Fibroblast of skin of right biceps (primary cell): ENCODE results near the gene PARD3.
A peak's percentile ranks its signal among the peaks of the same experiment; 100 is the strongest.

ENCODE experiments used
- DNase-seq: peaks from one replicate; pipeline ENCODE4 v3.0.0-alpha.2; 2013

Gene PARD3

DNA sequence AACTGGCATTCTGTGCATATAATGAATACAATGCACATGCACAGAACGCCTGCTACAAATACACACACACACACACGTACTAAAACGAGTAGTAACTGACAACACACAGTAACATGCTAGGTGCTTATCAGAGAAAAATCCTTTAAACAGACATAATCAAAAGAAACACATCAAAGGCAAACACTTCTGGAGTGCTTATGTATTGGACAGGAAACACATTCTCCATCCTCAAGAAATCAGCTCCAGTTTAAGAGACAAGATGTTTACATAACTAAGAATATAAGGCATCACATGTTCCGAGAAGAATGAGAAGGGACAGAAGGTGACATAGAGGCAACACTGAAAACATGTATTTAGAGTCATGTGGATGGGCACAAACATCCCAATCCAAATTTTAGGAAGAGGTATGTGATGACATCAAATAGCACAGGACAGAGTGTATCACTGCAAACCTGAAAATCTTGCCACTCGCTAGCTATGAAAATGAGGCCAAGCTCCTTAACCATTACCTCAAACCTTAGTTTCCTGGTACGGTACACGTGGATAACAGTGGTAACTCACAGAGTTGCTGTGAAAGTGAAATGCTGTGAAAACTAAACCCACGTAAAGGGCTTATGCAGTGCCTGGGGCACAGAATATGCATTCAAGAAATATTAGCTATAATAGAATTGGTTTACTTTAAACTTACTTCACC lies 619.6 kb downstream of the PARD3 start:
- DNase-seq = no peak

DNA sequence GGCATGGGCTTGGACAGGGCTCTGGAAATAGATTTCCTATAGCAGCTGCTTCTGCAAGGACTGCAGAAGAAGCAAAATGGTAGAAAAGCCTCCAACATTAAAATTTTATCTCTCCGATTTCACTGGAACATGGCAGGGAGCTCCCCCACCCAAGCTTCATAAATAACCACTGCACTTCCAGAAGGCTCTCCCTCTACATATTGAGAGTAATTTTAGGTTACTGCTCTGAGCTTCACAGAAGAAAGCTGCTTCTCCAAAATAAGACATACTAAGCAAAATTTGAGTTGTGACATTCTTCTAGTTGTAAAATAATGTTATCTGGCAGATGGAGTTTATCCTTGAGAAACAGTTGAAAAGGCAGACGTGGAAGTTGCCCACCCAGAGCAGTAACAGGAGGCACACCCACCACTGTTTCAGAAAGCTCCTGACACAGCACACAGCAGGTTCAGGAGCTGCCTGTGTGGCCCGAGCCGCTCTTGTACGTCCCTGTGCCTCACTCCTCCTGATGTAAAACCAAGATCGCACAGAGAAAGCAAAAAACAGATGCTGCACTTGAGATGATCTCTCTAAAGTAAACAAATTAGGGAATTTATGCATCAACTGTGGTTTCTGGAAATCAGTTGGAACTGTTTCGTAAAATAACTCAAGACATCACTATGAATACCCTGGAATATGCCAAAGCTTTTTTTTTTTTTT lies 621.0 kb downstream of the PARD3 start:
- DNase-seq = peak; percentile 68

- no peak for DNase-seq
Measured at GRCh38 chr10:34192646-34193045, 622.5 kb downstream of the PARD3 start.

- DNase-seq = no peak
Measured at GRCh38 chr10:34191406-34191805, 623.7 kb downstream of the PARD3 start.

- no peak for DNase-seq
Measured at GRCh38 chr10:34190580-34190979, 624.5 kb downstream of the PARD3 start.

GRCh38 chr10:34189830-34190229 lies 625.3 kb downstream of the PARD3 start:
- DNase-seq = no peak

GRCh38 chr10:34188221-34188620 lies 626.9 kb downstream of the PARD3 start:
- no peak for DNase-seq

DNA sequence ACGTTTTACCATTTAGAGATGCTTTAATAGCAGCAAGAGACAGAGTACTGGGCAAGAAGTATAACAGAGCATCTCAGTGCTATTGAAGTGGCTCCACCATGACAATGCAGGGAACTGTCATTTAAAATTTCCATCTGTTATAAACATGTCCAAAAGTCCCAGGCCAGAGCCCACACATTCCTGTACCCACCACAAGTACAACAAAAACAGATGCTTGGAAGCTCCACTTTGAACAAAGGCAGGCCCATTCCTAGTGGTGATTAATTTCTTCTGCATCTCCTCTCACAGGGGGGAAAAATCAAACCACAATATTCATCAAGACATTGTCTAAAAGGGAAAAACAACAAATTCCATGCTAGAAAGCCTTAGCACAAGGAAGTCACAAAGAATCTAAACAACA lies 627.9 kb downstream of the PARD3 start:
- DNase-seq = peak; percentile 89

GRCh38 chr10:34186745-34187144 lies 628.4 kb downstream of the PARD3 start:
- peak; percentile 23 for DNase-seq

GRCh38 chr10:34185998-34186397 lies 629.1 kb downstream of the PARD3 start:
- no peak for DNase-seq

DNA sequence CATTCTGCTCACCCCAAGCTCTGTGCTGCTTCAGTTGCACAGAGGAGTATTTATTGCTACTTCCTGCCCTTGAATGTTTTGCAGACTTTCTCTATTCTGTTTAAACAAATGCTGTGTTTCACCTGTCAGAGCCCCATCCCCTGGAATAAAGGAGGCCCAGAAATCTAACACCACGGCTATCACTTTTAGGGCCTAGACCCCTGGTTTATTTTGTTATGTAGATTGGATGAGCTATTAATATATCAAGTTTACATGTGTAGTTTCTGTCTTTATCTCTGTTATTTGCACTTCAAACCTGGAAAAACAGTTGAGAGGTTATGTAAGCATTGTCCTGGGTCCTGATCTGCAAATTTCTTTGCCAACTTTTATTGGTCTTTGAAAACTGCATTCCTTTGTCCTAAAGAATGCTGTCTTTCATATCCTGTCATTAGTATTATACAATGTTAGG lies 630.1 kb downstream of the PARD3 start:
- no peak for DNase-seq

DNA sequence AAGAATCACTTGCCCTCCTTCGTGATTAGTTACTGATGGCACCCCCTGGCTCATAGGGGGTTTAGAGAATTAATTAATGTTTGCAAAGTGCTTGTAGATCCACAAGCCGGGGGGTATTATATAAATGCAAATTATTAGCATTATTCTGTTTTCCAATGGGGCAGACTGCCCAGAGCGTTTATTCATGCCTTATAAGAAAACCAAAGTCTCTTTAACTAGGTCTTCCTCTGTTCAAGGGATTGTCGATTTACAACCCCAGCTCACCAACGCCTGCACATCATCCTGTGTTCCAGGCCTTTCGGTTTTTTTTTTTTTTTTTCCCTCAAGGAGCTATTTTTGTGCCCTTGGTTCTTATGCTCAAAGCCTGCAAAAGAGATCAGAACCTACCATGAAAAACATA lies 630.7 kb downstream of the PARD3 start:
- no peak for DNase-seq

DNA sequence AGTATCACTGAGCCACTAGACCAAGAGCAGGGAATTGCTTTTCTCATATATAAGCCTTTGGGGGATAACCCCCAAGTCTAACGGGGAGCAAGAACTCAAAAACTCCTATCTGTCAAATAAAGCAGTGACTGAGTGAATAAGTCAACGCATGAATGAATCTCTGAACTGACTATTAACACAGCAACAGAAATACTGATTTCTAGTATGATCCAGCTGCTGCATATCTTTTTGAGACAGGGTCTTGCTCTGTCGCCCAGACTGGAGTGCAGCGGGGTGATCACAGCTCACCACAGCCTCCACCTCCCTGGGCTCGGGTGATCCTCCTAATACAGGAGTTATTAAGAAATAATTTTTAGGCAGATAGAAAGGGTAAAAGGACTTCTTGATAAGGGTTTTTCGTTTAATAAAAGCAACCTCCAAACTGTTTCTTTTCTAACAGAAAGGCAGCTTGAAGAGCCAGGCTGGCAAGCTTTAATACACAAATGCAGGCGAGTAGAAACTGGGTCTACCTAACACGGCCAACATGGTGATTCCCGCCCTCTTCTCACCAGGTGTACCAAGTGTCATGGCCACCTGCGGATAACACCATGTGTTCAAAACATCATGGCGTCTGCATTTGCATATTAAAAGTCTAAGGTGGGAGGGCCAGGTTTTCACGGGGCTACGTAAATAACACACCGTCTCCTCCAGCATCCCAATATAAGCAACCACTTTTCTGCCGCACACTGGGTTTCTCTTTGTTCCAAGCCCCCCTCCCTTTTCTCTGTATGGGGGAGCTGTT lies 631.9 kb downstream of the PARD3 start:
- DNase-seq = no peak

GRCh38 chr10:34181553-34182300 lies 633.4 kb downstream of the PARD3 start:
- DNase-seq = peak; percentile 65

DNA sequence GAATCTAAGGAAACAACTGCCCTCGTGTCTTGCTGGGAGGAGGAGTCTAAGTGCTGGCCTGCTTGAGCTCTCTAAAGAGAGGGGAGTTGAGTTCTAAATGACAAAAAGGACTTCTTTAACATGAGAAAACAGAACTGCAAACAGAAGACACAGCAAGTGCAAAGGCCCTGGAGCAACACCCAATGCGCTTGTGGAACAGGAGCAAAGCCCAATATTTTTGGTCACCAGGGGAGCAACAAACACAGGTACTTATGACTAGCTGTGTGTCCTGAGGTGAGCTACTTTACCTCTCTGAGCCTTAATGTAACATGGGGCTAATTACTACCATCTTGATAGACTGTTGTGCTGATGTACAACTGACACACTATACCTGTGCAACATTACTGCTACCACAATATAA lies 634.3 kb downstream of the PARD3 start:
- DNase-seq = no peak

- no peak for DNase-seq
Measured at GRCh38 chr10:34179280-34179679, 635.8 kb downstream of the PARD3 start.

GRCh38 chr10:34178756-34179155 lies 636.3 kb downstream of the PARD3 start:
- peak; percentile 58 for DNase-seq

GRCh38 chr10:34178196-34178595 lies 636.9 kb downstream of the PARD3 start:
- DNase-seq = no peak

- DNase-seq = no peak
Measured at GRCh38 chr10:34177445-34177844, 637.7 kb downstream of the PARD3 start.

- no peak for DNase-seq
Measured at GRCh38 chr10:34176351-34176750, 638.7 kb downstream of the PARD3 start.

GRCh38 chr10:34175121-34175520 lies 640.0 kb downstream of the PARD3 start:
- DNase-seq = no peak

DNA sequence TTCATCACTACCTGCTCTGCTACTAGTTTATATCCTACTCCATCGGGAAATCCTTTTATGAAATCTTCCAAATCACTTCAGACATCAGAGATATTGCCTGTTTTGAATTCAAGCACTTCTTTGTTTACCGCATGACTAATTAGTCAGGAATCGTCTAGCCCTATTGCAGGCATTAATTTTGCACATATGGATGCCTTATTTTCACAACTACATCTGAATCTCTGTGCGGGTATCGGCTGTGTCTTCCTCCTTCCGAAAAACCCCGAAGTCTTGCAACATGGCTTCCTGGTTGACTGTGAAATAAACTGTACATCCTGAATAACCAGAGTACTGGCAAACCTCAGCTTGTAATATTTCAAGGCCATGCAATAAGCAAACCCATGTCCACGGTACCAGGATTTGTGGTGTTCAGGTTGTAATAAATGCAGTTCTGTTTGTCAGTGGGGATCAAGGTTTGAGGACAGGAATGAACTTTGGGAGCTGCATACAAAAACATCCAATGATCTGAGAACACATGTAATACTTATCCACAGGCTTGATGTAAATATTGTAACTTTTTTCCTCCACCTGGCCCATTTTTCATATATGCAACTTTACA lies 642.1 kb downstream of the PARD3 start:
- peak; percentile 72 for DNase-seq
